CD4-positive, alpha-beta memory T cell (primary cell): ENCODE results near the gene CLN6. TPM values are rescaled to one million over a fixed set of nuclear protein-coding genes. Genes with fewer than 3 reads are reported as not detected.
A peak's percentile ranks its signal among the peaks of the same experiment; 100 is the strongest.
"Not testable (repeated sequence)": the region's sequence is repeated elsewhere in the genome, so short reads cannot be mapped to it uniquely, and the experiment has no call there.

Experiments used
- CTCF ChIA-PET: fragments of 350-600 bp; sonication (Branson Sonifier 250); formaldehyde crosslinking; loops from one replicate; lab custom pipeline; 2021; ENCODE audit warnings: inconsistent platforms; ENCODE audit not compliant: partially characterized antibody; lab: Charles Lee
- POLR2A ChIA-PET: fragments of 350-600 bp; sonication (Branson Sonifier 250); formaldehyde crosslinking; loops from one replicate; lab custom pipeline; 2021; ENCODE audit not compliant: partially characterized antibody; lab: Charles Lee
- DNase-seq, 5 donors: peaks; one replicate each; pipeline versions ENCODE4 v3.0.0 to v3.0.0-alpha.2; 2020 to 2022; ENCODE audit warnings: mixed read lengths in 1 of 5
- H3K27ac ChIP-seq: one replicate; pipeline ENCODE4 v1.7.0; 2013; ENCODE audit warnings: low read depth, low read length
- H3K27me3 ChIP-seq: 2 replicates; pipeline ENCODE4 v1.7.0; 2013; ENCODE audit warnings: mild to moderate bottlenecking, low read length, moderate library complexity; ENCODE audit not compliant: insufficient read depth
- H3K36me3 ChIP-seq: 2 replicates; pipeline ENCODE4 v1.7.0; 2013; ENCODE audit warnings: mild to moderate bottlenecking, low read length, moderate library complexity; ENCODE audit not compliant: insufficient read depth
- H3K4me1 ChIP-seq: 2 replicates; pipeline ENCODE4 v1.7.0; 2013; ENCODE audit warnings: mild to moderate bottlenecking, low read length, moderate library complexity; ENCODE audit not compliant: insufficient read depth
- H3K4me3 ChIP-seq, 2 donors: one replicate each; pipeline ENCODE4 v1.7.0; 2013; ENCODE audit warnings: low read length in 2 of 2, mild to moderate bottlenecking in 1 of 2
- H3K9me3 ChIP-seq, 2 donors: one replicate each; pipeline ENCODE4 v1.7.0; 2013; ENCODE audit warnings: low read length in 2 of 2, control low read depth in 1 of 2; ENCODE audit not compliant: control insufficient read depth in 1 of 2
- H3K27ac Mint-ChIP-seq, 7 donors: one replicate each; pipeline ENCODE4 v1.8.0; 2020 to 2021; ENCODE audit warnings: mixed read lengths in 7 of 7, mild to moderate bottlenecking in 6 of 7, inconsistent platforms in 3 of 7, moderate library complexity in 3 of 7
- H3K27me3 Mint-ChIP-seq, 2 donors: one replicate each; pipeline ENCODE4 v1.8.0; 2020 to 2021; ENCODE audit warnings: mixed read lengths in 2 of 2
- H3K36me3 Mint-ChIP-seq, 2 donors: one replicate each; pipeline ENCODE4 v1.8.0; 2020 to 2021; ENCODE audit warnings: mixed read lengths in 2 of 2, inconsistent platforms in 1 of 2, mild to moderate bottlenecking in 1 of 2
- H3K4me1 Mint-ChIP-seq, 4 donors: one replicate each; pipeline ENCODE4 v1.8.0; 2020 to 2021; ENCODE audit warnings: mixed read lengths in 4 of 4, mild to moderate bottlenecking in 1 of 4
- H3K4me3 Mint-ChIP-seq, 8 donors: one replicate each; pipeline ENCODE4 v1.8.0; 2020 to 2021; ENCODE audit warnings: mixed read lengths in 8 of 8, mild to moderate bottlenecking in 7 of 8, moderate library complexity in 6 of 8, inconsistent platforms in 3 of 8
- H3K9me3 Mint-ChIP-seq, 8 donors: one replicate each; pipeline ENCODE4 v1.8.0; 2020 to 2021; ENCODE audit warnings: mixed read lengths in 8 of 8, mild to moderate bottlenecking in 5 of 8, inconsistent platforms in 3 of 8, moderate library complexity in 1 of 8
- intact Hi-C: fragments of 100-400 bp; cut with micrococcal nuclease; formaldehyde crosslinking; loops from one replicate; pipeline ENCODE4 v1.15.1; 2023
- polyA plus RNA-seq, 2 donors: library from polyadenylated mRNA; unstranded; fragments of 300-500 nt; fragmentation: Illumina TruSeq; gene quantifications; one replicate each; pipeline ENCODE4 v1.2.3, GENCODE V29; 2021
- total RNA-seq, 2 experiments: library from RNA; stranded (reverse); gene quantifications; one replicate each; pipeline ENCODE4 v1.2.3, GENCODE V29; 2021

Gene CLN6
- total and polyA plus RNA-seq, 4 experiments from 2014 or later = 2.2 to 15.6 (median 8.5) TPM

DNA sequence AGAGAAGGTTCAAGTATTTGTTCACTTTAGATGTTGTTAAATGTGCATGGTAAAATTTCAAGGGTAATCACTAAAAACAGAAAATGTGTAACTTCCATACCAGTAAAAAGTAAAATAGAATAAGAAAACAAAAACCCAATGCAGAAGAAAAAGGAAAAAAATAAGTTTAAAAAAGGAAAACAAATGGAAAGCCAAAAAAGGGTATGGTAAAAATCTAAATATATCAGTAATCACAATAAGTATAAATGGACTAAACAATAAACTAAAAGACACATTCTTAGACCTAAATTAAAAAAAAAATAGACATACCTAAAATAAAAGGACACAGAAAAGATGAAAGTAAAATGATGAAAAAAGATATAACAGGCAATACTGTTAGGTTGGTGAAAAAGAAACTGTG lies 9.5 kb upstream of the CLN6 start:
- H3K4me1 Mint-ChIP-seq = no peaks in the 10 kb centered on the region
- no peak for DNase-seq
- Histone ChIP-seq H3K4me3 (no peak overlapping the region), H3K36me3 (no peaks in the 10 kb centered on the region), H3K27me3 (no peaks in the 10 kb centered on the region), H3K9me3 (no peaks in the 10 kb centered on the region), H3K27ac (no peak overlapping the region), H3K4me1 (no peaks in the 10 kb centered on the region)
- H3K4me3 Mint-ChIP-seq = no peak overlapping the region
- peaks cover 5 to 8% of the 10 kb centered on the region in 2 donors for H3K36me3 Mint-ChIP-seq
- peaks cover 0 to 28% (median 14%) of the 10 kb centered on the region in 8 donors for H3K9me3 Mint-ChIP-seq
- CTCF ChIA-PET = no interaction called here
- H3K27me3 Mint-ChIP-seq = peaks cover 0 to 3% of the 10 kb centered on the region in 2 donors
- POLR2A ChIA-PET = no interaction called here
- intact Hi-C loops = no loop called here
- no peak overlapping the region for H3K27ac Mint-ChIP-seq

DNA sequence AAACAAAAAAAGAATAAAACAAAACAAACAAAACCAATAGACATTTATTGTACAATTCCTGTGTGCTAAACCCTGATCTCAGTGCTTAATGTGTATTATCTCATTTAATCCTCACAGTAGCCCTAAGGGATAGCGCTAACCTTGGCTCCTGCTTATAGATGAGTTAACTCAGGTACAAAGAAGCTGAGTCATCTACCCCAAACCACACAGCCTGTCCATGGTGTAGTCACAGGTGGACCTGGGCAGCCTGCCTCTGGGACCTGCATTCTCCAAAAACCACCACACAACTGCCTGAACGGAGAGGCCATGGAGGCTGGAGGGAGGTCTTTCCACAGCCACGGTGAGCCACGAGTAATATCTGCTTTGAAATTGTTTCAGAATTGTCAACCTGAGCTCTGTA lies 5.5 kb upstream of the CLN6 start:
- Mint-ChIP-seq H3K9me3 (no peaks in the 10 kb centered on the region), H3K27me3 (peaks cover 0 to 1% of the 10 kb centered on the region in 2 donors), H3K4me1 (peaks cover 3 to 7% (median 4%) of the 10 kb centered on the region in 4 donors), H3K27ac (no peak overlapping the region), H3K4me3 (no peak overlapping the region), H3K36me3 (no peaks in the 10 kb centered on the region)
- no peaks in the 10 kb centered on the region for H3K9me3 ChIP-seq
- intact Hi-C loops = no loop called here
- ChIA-PET CTCF (no interaction called here), POLR2A (no interaction called here)
- H3K4me3 ChIP-seq = no peak overlapping the region
- no peak for DNase-seq
- H3K36me3 ChIP-seq = no peaks in the 10 kb centered on the region
- peaks cover 6% of the 10 kb centered on the region for H3K4me1 ChIP-seq
- H3K27me3 ChIP-seq = no peaks in the 10 kb centered on the region
- no peak overlapping the region for H3K27ac ChIP-seq

DNA sequence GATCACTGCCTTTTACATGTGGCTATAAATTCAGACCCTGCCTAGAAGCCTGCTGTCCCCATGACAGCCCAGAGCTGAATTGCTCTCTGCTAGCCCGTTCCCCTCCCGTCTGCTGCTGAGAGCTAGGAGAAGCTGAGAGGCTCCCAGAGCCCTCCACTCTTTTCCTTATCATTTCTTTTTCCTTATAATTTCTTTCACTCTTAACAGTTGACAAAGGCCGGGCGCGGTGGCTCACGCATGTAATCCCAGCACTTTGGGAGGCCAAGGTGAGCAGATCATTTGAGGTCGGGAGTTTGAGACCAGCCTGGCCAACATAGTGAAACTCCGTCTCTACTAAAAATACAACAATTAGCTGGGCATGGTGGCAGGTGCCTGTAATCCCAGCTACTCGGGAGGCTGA lies 5.0 kb upstream of the CLN6 start:
- intact Hi-C loops, POLR2A ChIA-PET, H3K27me3 ChIP-seq, CTCF ChIA-PET, H3K9me3 Mint-ChIP-seq, H3K4me1 Mint-ChIP-seq, H3K36me3 ChIP-seq, DNase-seq, H3K27ac ChIP-seq, H3K36me3 Mint-ChIP-seq, H3K4me3 ChIP-seq, H3K27me3 Mint-ChIP-seq, H3K4me1 ChIP-seq, H3K27ac Mint-ChIP-seq, H3K9me3 ChIP-seq: not testable (repeated sequence)
- peak overlapping the region in 1 of 8 donors; percentile 20 for H3K4me3 Mint-ChIP-seq

DNA sequence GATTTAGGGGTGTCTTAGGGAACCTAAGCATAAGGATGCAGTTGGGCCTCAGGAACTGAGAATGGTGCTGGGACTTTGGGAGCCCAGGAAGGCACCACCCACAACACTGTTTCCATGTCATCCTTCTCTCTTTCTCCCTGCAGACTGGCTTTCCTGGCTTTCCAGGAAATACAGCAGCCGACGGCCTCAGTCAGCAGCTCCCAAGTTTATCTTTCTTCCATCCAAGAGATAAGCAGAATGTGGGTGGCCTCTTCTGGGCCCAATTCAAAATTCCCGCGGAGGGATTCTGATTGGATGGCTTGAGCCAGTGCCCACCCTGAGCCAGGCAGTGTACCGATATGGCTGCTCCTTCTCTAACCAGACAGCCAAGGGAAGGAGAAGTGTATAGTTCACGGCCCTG lies 4.5 kb upstream of the CLN6 start:
- Histone ChIP-seq H3K27me3 (no peaks in the 10 kb centered on the region), H3K36me3 (no peaks in the 10 kb centered on the region), H3K4me1 (peaks cover 8% of the 10 kb centered on the region), H3K4me3 (no peak overlapping the region), H3K27ac (no peak overlapping the region), H3K9me3 (no peaks in the 10 kb centered on the region)
- ChIA-PET CTCF (no interaction called here), POLR2A (no interaction called here)
- no peaks in the 10 kb centered on the region for H3K9me3 Mint-ChIP-seq
- peaks cover 6 to 9% (median 7%) of the 10 kb centered on the region in 4 donors for H3K4me1 Mint-ChIP-seq
- intact Hi-C loops = no loop called here
- H3K36me3 Mint-ChIP-seq = peaks cover 0 to 3% of the 10 kb centered on the region in 2 donors
- H3K27ac Mint-ChIP-seq = no peak overlapping the region
- peaks cover 0 to 1% of the 10 kb centered on the region in 2 donors for H3K27me3 Mint-ChIP-seq
- no peak overlapping the region for H3K4me3 Mint-ChIP-seq
- no peak for DNase-seq

DNA sequence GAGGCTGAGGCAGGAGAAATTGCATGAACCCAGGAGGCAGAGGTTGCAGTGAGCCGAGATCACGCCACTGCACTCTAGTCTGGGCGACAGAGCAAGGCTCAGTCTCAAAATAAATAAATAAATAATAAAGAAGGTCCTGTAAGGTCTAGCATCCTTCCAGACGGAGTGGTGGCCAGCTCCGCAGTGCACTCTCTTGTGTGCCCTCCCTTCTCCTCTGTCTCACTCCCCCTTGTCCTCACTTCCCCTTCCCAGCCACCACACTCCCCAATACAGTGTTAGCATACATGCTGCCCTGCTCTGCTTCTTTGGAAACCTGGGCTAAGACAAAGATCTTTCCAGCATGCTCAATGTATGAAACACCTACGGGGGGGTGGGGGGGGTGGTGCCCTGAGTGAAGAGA lies 3.4 kb upstream of the CLN6 start:
- Histone ChIP-seq H3K4me1 (peaks cover 17% of the 10 kb centered on the region), H3K9me3 (no peaks in the 10 kb centered on the region), H3K4me3 (no peak overlapping the region), H3K36me3 (no peaks in the 10 kb centered on the region), H3K27ac (no peak overlapping the region), H3K27me3 (no peaks in the 10 kb centered on the region)
- Mint-ChIP-seq H3K27me3 (peaks cover 0 to 1% of the 10 kb centered on the region in 2 donors), H3K4me1 (peaks cover 14 to 17% (median 17%) of the 10 kb centered on the region in 4 donors), H3K9me3 (no peaks in the 10 kb centered on the region), H3K36me3 (peaks cover 0 to 3% of the 10 kb centered on the region in 2 donors), H3K4me3 (peak overlapping the region in 1 of 8 donors; percentile 35), H3K27ac (no peak overlapping the region)
- intact Hi-C loops = no loop called here
- DNase-seq = no peak
- POLR2A ChIA-PET = no interaction called here
- CTCF ChIA-PET = no interaction called here

DNA sequence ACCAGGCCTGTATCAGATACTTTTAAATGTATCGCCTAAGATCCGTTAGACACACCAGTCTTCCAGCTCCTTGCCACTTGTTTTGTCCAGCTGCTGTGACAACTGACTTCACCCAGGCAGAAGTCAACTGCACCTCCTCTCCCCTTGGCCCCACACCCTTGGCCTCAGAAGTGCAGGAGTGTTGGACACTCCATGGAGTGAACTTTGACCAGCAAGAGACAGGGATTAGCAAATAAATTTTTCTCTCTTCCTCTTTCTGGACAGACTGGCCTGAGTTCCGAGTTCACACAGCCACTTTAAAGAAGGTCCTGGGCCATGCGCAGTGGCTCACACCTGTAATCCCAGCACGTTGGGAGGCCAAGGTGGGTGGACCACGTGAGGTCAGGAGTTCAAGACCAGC lies 2.9 kb upstream of the CLN6 start:
- peaks cover 17 to 22% (median 20%) of the 10 kb centered on the region in 4 donors for H3K4me1 Mint-ChIP-seq
- Histone ChIP-seq H3K4me1 (peaks cover 20% of the 10 kb centered on the region), H3K27me3 (no peaks in the 10 kb centered on the region), H3K27ac (no peak overlapping the region), H3K4me3 (no peak overlapping the region), H3K36me3 (no peaks in the 10 kb centered on the region), H3K9me3 (no peaks in the 10 kb centered on the region)
- peaks cover 0 to 1% of the 10 kb centered on the region in 2 donors for H3K27me3 Mint-ChIP-seq
- no peak overlapping the region for H3K27ac Mint-ChIP-seq
- H3K36me3 Mint-ChIP-seq = peaks cover 0 to 3% of the 10 kb centered on the region in 2 donors
- no peaks in the 10 kb centered on the region for H3K9me3 Mint-ChIP-seq
- H3K4me3 Mint-ChIP-seq = no peak overlapping the region
- intact Hi-C loops = no loop called here
- DNase-seq = no peak
- ChIA-PET CTCF (interaction anchor here (1.4 kb wide), 1 partner anchor 20 kb away, joined by 4 read pairs; no protein-coding TSS in a partner anchor), POLR2A (no interaction called here)

DNA sequence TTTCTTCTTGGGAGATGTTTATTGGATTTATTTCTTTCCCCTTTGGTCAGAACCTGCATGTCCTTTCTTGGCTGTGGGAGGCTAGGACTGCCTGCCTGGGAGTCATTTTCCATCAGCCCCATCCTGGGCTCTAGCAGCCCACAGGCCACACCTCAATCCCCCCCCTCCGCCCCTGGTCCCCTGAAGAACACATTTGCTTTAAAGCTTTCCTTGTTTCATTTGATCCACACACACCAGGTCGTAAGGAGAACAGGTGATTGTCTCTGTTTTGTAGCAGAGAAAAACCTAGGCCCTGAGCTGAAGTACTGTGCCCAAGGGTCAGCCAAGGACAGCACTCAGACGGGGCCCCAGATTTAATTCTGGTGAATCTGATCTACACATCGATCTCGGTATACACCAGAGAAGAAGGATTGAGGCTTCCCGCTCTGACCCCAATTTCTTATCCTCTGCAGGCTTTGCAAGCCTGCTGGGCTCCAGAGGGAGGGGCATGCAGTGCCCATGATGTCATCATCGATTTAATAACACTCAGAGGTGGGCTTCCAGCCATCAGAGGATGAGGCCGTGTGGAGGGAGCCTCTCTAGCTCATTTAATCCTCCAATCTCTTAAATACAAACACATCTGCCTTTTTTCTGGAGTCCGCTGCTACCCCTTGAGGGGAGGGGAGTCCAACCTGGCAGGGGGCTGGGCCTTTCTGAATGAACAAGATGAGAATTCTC lies 1.7 kb upstream of the CLN6 start:
- H3K9me3 ChIP-seq = no peaks in the 10 kb centered on the region
- H3K36me3 ChIP-seq = no peaks in the 10 kb centered on the region
- POLR2A ChIA-PET = interaction anchor here (3.0 to 4.8 kb wide), 2 partner anchors 46 to 177 kb away, joined by 14 to 42 read pairs; partner anchors contain the start of genes FEM1B and PIAS1
- DNase-seq = no peak
- peaks cover 0 to under 1% of the 10 kb centered on the region in 2 donors for H3K27me3 Mint-ChIP-seq
- H3K4me3 Mint-ChIP-seq = peak overlapping the region in 7 of 8 donors; percentile 27 to 78 (median 67)
- no peaks in the 10 kb centered on the region for H3K27me3 ChIP-seq
- intact Hi-C loops = no loop called here
- peaks cover 20% of the 10 kb centered on the region for H3K4me1 ChIP-seq
- CTCF ChIA-PET = interaction anchor here (0.8 to 1.4 kb wide), 2 partner anchors 21 to 24 kb away, joined by 3 to 4 read pairs; no protein-coding TSS in a partner anchor
- peaks cover 17 to 26% (median 21%) of the 10 kb centered on the region in 4 donors for H3K4me1 Mint-ChIP-seq
- peaks cover 0 to 3% of the 10 kb centered on the region in 2 donors for H3K36me3 Mint-ChIP-seq
- no peak overlapping the region for H3K4me3 ChIP-seq
- no peaks in the 10 kb centered on the region for H3K9me3 Mint-ChIP-seq
- H3K27ac Mint-ChIP-seq = peak overlapping the region in 3 of 7 donors; percentile 28 to 89 (median 78)
- H3K27ac ChIP-seq = no peak overlapping the region
